H9 (cell line): Measurements from ENCODE around the gene COL18A1. TPM values are rescaled to one million over a fixed set of nuclear protein-coding genes. Genes with fewer than 3 reads are reported as not detected.
"Not testable (repeated sequence)": the region's sequence is repeated elsewhere in the genome, so short reads cannot be mapped to it uniquely, and the experiment has no call there.

Experiments used
- DNase-seq: peaks from one replicate; pipeline ENCODE4 v3.0.0-alpha.2; 2017
- H2AFZ ChIP-seq: one replicate; pipeline ENCODE4 v1.6.1; 2013; ENCODE audit warnings: mild to moderate bottlenecking, low read length, control low read depth, moderate library complexity
- H2AK5ac ChIP-seq: 2 replicates; pipeline ENCODE4 v1.6.1; 2013; ENCODE audit warnings: low read length, control low read depth, mixed read lengths; ENCODE audit not compliant: insufficient read length
- H2BK120ac ChIP-seq: one replicate; pipeline ENCODE4 v1.6.1; 2013; ENCODE audit warnings: low read depth, mild to moderate bottlenecking, low read length, control low read depth, inconsistent platforms; ENCODE audit not compliant: poor library complexity, severe bottlenecking
- H2BK12ac ChIP-seq: 2 replicates; pipeline ENCODE4 v1.6.1; 2013; ENCODE audit warnings: low read length, control low read depth, mixed read lengths, low read depth; ENCODE audit not compliant: insufficient read length
- H2BK15ac ChIP-seq: 2 replicates; pipeline ENCODE4 v1.6.1; 2013; ENCODE audit warnings: low read depth, low read length, control low read depth
- H2BK20ac ChIP-seq: one replicate; pipeline ENCODE4 v1.6.1; 2013; ENCODE audit warnings: low read depth, mild to moderate bottlenecking, low read length, control low read depth, inconsistent platforms; ENCODE audit not compliant: poor library complexity, severe bottlenecking
- H2BK5ac ChIP-seq: 2 replicates; pipeline ENCODE4 v1.6.1; 2013; ENCODE audit warnings: low read length, control low read depth, mixed read lengths; ENCODE audit not compliant: insufficient read length
- H3K14ac ChIP-seq: 2 replicates; pipeline ENCODE4 v1.6.1; 2013; ENCODE audit warnings: low read length, control low read depth; ENCODE audit not compliant: insufficient read depth
- H3K18ac ChIP-seq: 2 replicates; pipeline ENCODE4 v1.6.1; 2013; ENCODE audit warnings: low read depth, mild to moderate bottlenecking, mixed read lengths, low read length, control low read depth; ENCODE audit not compliant: insufficient read length
- H3K23ac ChIP-seq: 2 replicates; pipeline ENCODE4 v1.6.1; 2013; ENCODE audit warnings: low read length, control low read depth, mixed read lengths, low read depth; ENCODE audit not compliant: insufficient read length
- H3K23me2 ChIP-seq: 2 replicates; pipeline ENCODE4 v1.6.1; 2013; ENCODE audit warnings: low read depth, mild to moderate bottlenecking, mixed read lengths, low read length, control low read depth; ENCODE audit not compliant: insufficient read length, poor library complexity, severe bottlenecking
- H3K27ac ChIP-seq: 2 replicates; pipeline ENCODE4 v1.5.1; 2013; ENCODE audit warnings: low read length, control low read depth, mixed read lengths, low read depth; ENCODE audit not compliant: insufficient read length
- H3K27me3 ChIP-seq: 2 replicates; pipeline ENCODE4 v1.6.1; 2013; ENCODE audit warnings: low read length, control low read depth, inconsistent platforms; ENCODE audit not compliant: insufficient read depth
- H3K4ac ChIP-seq: 2 replicates; pipeline ENCODE4 v1.6.1; 2013; ENCODE audit warnings: low read depth, mild to moderate bottlenecking, control low read depth, inconsistent platforms, low read length, moderate library complexity
- H3K4me1 ChIP-seq: 2 replicates; pipeline ENCODE4 v1.6.1; 2013; ENCODE audit warnings: low read length, control low read depth, inconsistent platforms; ENCODE audit not compliant: insufficient read depth
- H3K4me2 ChIP-seq: 2 replicates; pipeline ENCODE4 v1.6.1; 2013; ENCODE audit warnings: low read length, control low read depth, mixed read lengths; ENCODE audit not compliant: insufficient read length, insufficient read depth
- H3K56ac ChIP-seq: 2 replicates; pipeline ENCODE4 v1.6.1; 2013; ENCODE audit warnings: low read depth, mild to moderate bottlenecking, mixed read lengths, low read length, control low read depth; ENCODE audit not compliant: insufficient read length
- H3K79me1 ChIP-seq: 2 replicates; pipeline ENCODE4 v1.6.1; 2013; ENCODE audit warnings: low read depth, mild to moderate bottlenecking, moderate library complexity, low read length, control low read depth, inconsistent platforms; ENCODE audit not compliant: insufficient read depth, poor library complexity, severe bottlenecking
- H3K79me2 ChIP-seq: 2 replicates; pipeline ENCODE4 v1.6.1; 2013; ENCODE audit warnings: low read length, control low read depth, inconsistent platforms; ENCODE audit not compliant: insufficient read depth
- H3K9ac ChIP-seq: 2 replicates; pipeline ENCODE4 v1.6.1; 2013; ENCODE audit warnings: low read length, control low read depth, mixed read lengths; ENCODE audit not compliant: insufficient read length; ENCODE audit errors: extremely low read depth
- H3K9me3 ChIP-seq: one replicate; pipeline ENCODE4 v1.6.1; 2013; ENCODE audit warnings: low read depth, low read length, inconsistent platforms; ENCODE audit not compliant: control insufficient read depth
- H3T11ph ChIP-seq: one replicate; pipeline ENCODE4 v1.6.1; 2013; ENCODE audit warnings: mild to moderate bottlenecking, low read length, control low read depth, inconsistent platforms
- H4K20me1 ChIP-seq: one replicate; pipeline ENCODE4 v1.6.1; 2013; ENCODE audit not compliant: control insufficient read depth, insufficient read length, insufficient read depth
- H4K5ac ChIP-seq: 2 replicates; pipeline ENCODE4 v1.6.1; 2013; ENCODE audit warnings: low read depth, mild to moderate bottlenecking, mixed read lengths, low read length, control low read depth; ENCODE audit not compliant: insufficient read length
- H4K8ac ChIP-seq: replicated peaks from 2 replicates; pipeline ENCODE4 v1.6.1; 2013; ENCODE audit warnings: low read length, control low read depth, mixed read lengths, low read depth; ENCODE audit not compliant: insufficient read length
- H4K91ac ChIP-seq: 2 replicates; pipeline ENCODE4 v1.6.1; 2013; ENCODE audit warnings: low read depth, mild to moderate bottlenecking, moderate library complexity, mixed read lengths, low read length, control low read depth; ENCODE audit not compliant: insufficient read length
- H3K27ac Mint-ChIP-seq, 3 experiments: 2 replicates in 2 of 3; 3 replicates in 1 of 3; pipeline ENCODE4 v1.8.0; 2020 to 2021; ENCODE audit warnings: mixed read lengths in 3 of 3, mild to moderate bottlenecking in 1 of 3, moderate library complexity in 1 of 3
- H3K27me3 Mint-ChIP-seq: 2 replicates; pipeline ENCODE4 v1.8.0; 2021; ENCODE audit warnings: low read depth, mild to moderate bottlenecking, moderate library complexity, mixed read lengths
- H3K36me3 Mint-ChIP-seq, 3 experiments: 2 replicates in 2 of 3; 3 replicates in 1 of 3; pipeline ENCODE4 v1.8.0; 2020 to 2021; ENCODE audit warnings: low read depth in 3 of 3, mixed read lengths in 3 of 3; ENCODE audit not compliant: insufficient read depth in 1 of 3
- H3K4me1 Mint-ChIP-seq, 2 experiments: 2 replicates each; pipeline ENCODE4 v1.8.0; 2020; ENCODE audit warnings: mixed read lengths in 2 of 2
- H3K4me3 Mint-ChIP-seq, 2 experiments: 2 replicates in 1 of 2; 3 replicates in 1 of 2; pipeline ENCODE4 v1.8.0; 2020 to 2021; ENCODE audit warnings: mild to moderate bottlenecking in 2 of 2, mixed read lengths in 2 of 2, moderate library complexity in 1 of 2
- H3K9me3 Mint-ChIP-seq, 2 experiments: 2 replicates in 1 of 2; 3 replicates in 1 of 2; pipeline ENCODE4 v1.8.0; 2020; ENCODE audit warnings: mild to moderate bottlenecking in 2 of 2, mixed read lengths in 2 of 2, moderate library complexity in 1 of 2
- WGBS: extraction: QIAGEN DNeasy Blood & Tissue Kit; methylation state at CpG from one replicate; pipeline ENCODE4 v1.1.7; 2013; ENCODE audit warnings: missing lambda C conversion rate, low lambda C conversion rate, mixed read lengths; ENCODE audit not compliant: insufficient read length; ENCODE audit errors: extremely low coverage; 5-methylcytosine and 5-hydroxymethylcytosine counted together
- total RNA-seq: library from RNA; stranded (reverse); gene quantifications from 2 replicates; pipeline ENCODE4 v1.2.1, GENCODE V29; 2021
- TF ChIP-seq, protein P1 (sequence below): fragments of 200-600 bp; sonication (generic); conservative IDR thresholded peaks from 3 replicates; pipeline ENCODE4 v1.8.0; 2021; ENCODE audit warnings: antibody characterized with exemption, mild to moderate bottlenecking

COL18A1 gene
- total RNA-seq, 1 experiment from 2014 or later: 232 TPM

DNA sequence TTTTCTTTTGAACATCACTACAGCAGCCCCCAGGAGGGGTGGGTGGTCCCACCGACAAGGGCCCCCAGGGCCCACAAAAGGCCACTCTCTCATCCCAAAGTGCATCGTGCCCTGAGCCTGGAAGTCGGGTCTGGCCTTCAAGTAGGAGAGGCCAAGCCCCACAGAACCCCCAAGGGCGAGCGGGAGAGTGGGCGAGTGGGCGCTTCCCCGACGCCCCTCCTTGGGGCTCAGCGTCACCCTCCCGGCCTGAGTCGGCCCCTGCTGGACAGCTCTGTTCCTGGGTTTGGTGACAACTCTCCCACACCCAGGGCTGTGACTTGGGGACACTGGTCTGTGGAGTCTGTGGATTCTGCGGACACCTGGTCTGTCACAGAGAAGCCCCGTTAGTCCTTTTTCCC lies 42.2 kb upstream of the COL18A1 start:
- Histone ChIP-seq H3K4ac (no peak overlapping the region), H3K79me2 (no peaks in the 10 kb centered on the region), H3K18ac (no peak overlapping the region), H2AK5ac (no peak overlapping the region), H3K23ac (no peak overlapping the region), H2AFZ (no peak overlapping the region), H3K4me2 (no peak overlapping the region), H4K5ac (no peak overlapping the region), H3K79me1 (no peaks in the 10 kb centered on the region), H2BK120ac (no peak overlapping the region), H2BK12ac (no peak overlapping the region), H3K56ac (no peak overlapping the region), H2BK15ac (no peak overlapping the region), H3K14ac (no peak overlapping the region), H3K9ac (no peak overlapping the region), H4K20me1 (no peaks in the 10 kb centered on the region), H3K9me3 (no peaks in the 10 kb centered on the region), H2BK5ac (no peak overlapping the region), H4K8ac (no peak overlapping the region), H2BK20ac (no peak overlapping the region), H3T11ph (no peak overlapping the region), H3K4me1 (peaks cover 2% of the 10 kb centered on the region; the same call in 1 of the 2 replicates), H3K27ac (no peak overlapping the region), H3K23me2 (no peaks in the 10 kb centered on the region), H3K27me3 (no peaks in the 10 kb centered on the region), H4K91ac (no peak overlapping the region)
- peaks cover 5% of the 10 kb centered on the region for H3K27me3 Mint-ChIP-seq
- H3K4me3 Mint-ChIP-seq: no peak overlapping the region
- no peak overlapping the region for H3K27ac Mint-ChIP-seq
- H3K36me3 Mint-ChIP-seq: no peaks in the 10 kb centered on the region
- no CpG with 5 or more reads among the region's 14 CpGs for WGBS
- DNase-seq: no peak
- peaks cover 67 to 76% of the 10 kb centered on the region in 2 experiments for H3K4me1 Mint-ChIP-seq
- TF ChIP-seq, protein P1, sequence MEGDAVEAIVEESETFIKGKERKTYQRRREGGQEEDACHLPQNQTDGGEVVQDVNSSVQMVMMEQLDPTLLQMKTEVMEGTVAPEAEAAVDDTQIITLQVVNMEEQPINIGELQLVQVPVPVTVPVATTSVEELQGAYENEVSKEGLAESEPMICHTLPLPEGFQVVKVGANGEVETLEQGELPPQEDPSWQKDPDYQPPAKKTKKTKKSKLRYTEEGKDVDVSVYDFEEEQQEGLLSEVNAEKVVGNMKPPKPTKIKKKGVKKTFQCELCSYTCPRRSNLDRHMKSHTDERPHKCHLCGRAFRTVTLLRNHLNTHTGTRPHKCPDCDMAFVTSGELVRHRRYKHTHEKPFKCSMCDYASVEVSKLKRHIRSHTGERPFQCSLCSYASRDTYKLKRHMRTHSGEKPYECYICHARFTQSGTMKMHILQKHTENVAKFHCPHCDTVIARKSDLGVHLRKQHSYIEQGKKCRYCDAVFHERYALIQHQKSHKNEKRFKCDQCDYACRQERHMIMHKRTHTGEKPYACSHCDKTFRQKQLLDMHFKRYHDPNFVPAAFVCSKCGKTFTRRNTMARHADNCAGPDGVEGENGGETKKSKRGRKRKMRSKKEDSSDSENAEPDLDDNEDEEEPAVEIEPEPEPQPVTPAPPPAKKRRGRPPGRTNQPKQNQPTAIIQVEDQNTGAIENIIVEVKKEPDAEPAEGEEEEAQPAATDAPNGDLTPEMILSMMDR: no peak
- 0 out of 5 replicates have a peak, but pooled peaks cover 0 to 2% of the 10 kb centered on the region in 2 experiments for H3K9me3 Mint-ChIP-seq

DNA sequence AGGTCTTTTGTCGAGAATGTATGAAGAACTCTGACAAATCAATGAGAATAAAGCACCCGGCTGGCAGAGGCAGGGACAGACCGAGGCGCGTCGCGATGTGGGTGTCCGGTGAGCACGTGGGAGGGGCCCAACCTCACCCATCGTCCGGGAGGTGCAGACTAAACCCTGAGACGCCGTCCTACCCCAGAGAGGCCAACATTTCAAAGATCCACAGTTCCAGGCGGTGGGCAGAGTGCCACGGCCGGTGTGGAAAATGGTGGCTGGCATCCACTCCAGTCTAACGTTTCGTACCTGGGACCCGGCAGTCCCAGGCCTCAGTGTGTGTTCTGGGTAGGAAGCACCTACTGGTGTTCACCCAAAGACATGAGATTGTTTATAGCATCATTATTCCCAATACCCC lies 41.7 kb upstream of the COL18A1 start:
- not testable (repeated sequence) for H4K8ac ChIP-seq, H3T11ph ChIP-seq, H2BK15ac ChIP-seq, H2BK12ac ChIP-seq, H3K18ac ChIP-seq, DNase-seq, H4K5ac ChIP-seq, H3K27me3 ChIP-seq, H3K36me3 Mint-ChIP-seq, H4K91ac ChIP-seq, H3K4me2 ChIP-seq, H3K4ac ChIP-seq, H2BK5ac ChIP-seq, H3K27me3 Mint-ChIP-seq, H2AK5ac ChIP-seq, H3K27ac ChIP-seq, H3K9me3 ChIP-seq, H4K20me1 ChIP-seq, H3K79me2 ChIP-seq, H2AFZ ChIP-seq, H3K14ac ChIP-seq, H3K4me1 ChIP-seq, H3K9ac ChIP-seq, H2BK20ac ChIP-seq, H3K23ac ChIP-seq, H3K23me2 ChIP-seq, H3K56ac ChIP-seq, H3K79me1 ChIP-seq, H3K27ac Mint-ChIP-seq, H2BK120ac ChIP-seq, H3K9me3 Mint-ChIP-seq, H3K4me3 Mint-ChIP-seq
- no CpG with 5 or more reads among the region's 19 CpGs for WGBS
- peaks cover 70 to 78% of the 10 kb centered on the region in 2 experiments for H3K4me1 Mint-ChIP-seq
